Medulla oblongata (tissue), 1 donor: ENCODE measurements around the gene SLC9A4.

Experiments
- DNase-seq: peaks from one replicate; pipeline ENCODE4 v3.0.0-alpha.2; 2015; ENCODE audit errors: extremely low spot score

The SLC9A4 gene

GRCh38 chr2:102451968-102452367, 21.1 kb upstream of the SLC9A4 start:
- DNase-seq, result no peak

- DNase-seq, result no peak
Measured at GRCh38 chr2:102453501-102453900, 19.5 kb upstream of the SLC9A4 start.

- DNase-seq, result no peak
Measured at GRCh38 chr2:102455061-102455670, 17.9 kb upstream of the SLC9A4 start.

DNA sequence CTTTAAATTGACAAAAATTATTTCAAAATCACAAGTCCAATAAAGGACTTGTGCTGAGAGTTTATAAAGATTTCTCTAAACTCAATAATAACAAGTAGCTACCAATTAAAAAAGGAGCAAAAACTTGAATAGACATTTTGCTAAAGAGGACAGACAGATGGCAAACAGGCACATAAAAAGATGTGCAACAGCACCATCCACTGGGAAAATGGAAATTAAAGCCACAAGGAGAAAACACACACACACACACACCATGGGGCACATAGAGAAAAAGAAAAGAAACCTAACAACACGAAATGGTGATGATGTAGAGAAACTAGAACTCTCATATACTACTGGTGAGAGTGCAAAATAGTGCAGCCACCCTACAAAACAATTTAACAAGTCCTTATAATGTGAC, 12.6 kb upstream of the SLC9A4 start:
- DNase-seq, result no peak

GRCh38 chr2:102461188-102461587, 11.8 kb upstream of the SLC9A4 start:
- DNase-seq, result no peak

DNA sequence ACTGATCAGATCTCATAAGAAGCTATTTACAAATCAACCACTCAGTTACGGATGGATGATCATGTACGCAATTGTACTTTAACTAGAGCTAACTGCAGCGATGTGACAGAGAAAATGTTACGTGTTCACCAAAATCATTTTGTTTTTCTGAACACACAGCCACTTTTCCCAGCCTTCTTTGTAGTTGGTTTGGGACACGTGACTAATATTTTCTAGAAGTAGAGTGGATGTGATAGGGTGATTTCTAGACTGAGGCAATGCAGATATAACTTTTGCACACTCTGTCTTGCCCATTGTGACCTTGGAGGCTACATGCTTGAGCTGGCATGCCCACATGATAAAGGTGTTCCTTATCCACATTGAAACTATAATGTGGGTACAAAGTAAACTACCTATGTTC, 9.9 kb upstream of the SLC9A4 start:
- no peak for DNase-seq

DNA sequence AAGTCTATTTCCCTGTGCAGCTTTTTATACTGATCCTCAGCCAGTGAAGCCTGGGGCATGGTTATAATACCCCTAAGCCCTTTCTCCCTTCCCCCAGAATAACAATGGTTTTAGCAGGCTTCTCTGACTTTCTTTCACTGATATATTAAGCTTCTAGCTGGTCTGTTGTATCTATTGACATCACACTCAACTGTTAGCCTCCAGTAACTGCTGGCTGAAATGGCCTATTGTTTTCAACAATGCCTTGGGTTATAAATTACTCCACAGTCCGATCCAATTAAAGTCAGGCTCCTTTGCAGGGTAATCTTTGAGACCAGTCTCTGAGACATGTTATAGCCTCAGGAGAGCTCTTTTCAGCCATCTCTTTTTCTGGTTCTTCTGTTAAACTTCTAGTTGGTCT, 2.9 kb upstream of the SLC9A4 start:
- no peak for DNase-seq

DNA sequence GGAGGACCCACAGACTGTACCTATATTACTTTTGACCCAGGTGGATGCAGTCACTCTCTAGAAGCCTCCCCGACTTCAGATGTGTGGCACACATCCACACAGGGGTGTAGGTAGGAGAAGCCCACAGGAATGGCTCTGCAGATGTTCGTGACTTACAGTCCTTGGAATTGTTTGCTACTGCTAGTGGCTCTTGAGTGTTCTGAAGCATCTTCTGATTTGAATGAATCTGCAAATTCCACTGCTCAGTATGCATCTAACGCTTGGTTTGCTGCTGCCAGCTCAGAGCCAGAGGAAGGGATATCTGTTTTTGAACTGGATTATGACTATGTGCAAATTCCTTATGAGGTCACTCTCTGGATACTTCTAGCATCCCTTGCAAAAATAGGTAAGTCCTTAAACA, 605 bp downstream of the SLC9A4 start:
- no peak for DNase-seq

- DNase-seq, result no peak
Measured at GRCh38 chr2:102474785-102475184, 1.8 kb downstream of the SLC9A4 start.

- DNase-seq, result no peak
Measured at GRCh38 chr2:102478686-102479470, 5.9 kb downstream of the SLC9A4 start.

- DNase-seq, result no peak
Measured at GRCh38 chr2:102480285-102481195, 7.5 kb downstream of the SLC9A4 start.

GRCh38 chr2:102481931-102482330, 8.9 kb downstream of the SLC9A4 start:
- DNase-seq, result no peak

- no peak for DNase-seq
Measured at GRCh38 chr2:102483086-102483485, 10.1 kb downstream of the SLC9A4 start.

GRCh38 chr2:102484310-102485061, 11.5 kb downstream of the SLC9A4 start:
- DNase-seq, result no peak

DNA sequence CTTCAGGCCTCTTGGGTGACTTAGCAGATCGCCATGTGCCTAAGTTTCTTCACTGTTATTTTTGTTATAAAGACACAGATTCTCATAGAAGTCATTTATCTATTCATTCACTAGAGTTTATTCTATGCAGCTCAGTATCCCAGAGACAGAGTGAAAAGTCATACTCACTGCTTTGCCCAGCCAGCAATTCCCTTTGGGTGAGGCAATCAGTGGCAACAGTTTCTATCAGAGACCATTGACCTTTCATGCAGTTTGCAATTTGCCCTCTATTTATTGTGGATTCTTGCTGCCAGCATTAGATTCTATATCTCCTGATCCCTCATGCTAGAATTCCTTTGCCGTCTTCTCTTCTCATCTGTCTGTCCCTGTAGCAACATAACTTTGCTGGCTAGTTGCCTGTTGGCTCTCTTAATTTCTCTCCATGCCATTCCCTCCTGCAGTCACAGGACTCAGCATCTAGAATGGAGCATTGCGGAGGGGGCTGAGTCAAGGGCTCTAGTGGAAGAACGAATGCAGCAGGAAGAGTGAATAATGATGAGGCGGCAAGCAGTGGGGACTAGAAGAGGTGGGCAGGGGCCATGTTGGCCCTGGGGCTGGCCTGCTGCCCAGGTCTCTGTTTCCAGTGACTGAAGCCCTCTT, 12.2 kb downstream of the SLC9A4 start:
- DNase-seq, result no peak

- no peak for DNase-seq
Measured at GRCh38 chr2:102486941-102487702, 14.1 kb downstream of the SLC9A4 start.

- DNase-seq, result no peak
Measured at GRCh38 chr2:102487761-102488462, 14.9 kb downstream of the SLC9A4 start.

GRCh38 chr2:102489646-102490045, 16.6 kb downstream of the SLC9A4 start:
- DNase-seq, result no peak

DNA sequence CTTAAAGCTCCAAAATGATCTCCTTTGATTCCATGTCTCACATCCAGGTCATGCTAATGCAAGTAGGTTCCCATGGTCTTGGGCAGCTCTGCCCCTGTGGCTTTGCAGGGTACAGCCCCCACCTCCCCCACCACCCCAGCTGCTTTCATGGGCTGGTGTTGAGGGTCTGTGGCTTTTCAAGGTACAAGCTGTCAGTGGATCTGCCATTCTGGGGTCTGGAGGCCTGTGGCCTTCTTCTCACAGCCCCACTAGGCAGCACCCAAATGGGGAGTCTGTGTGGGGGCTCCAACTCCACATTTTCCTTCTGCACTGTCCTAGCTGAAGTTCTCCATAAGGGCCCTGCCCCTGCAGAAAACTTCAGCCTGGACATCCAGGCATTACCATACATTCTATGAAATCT, 19.0 kb downstream of the SLC9A4 start:
- DNase-seq, result no peak

DNA sequence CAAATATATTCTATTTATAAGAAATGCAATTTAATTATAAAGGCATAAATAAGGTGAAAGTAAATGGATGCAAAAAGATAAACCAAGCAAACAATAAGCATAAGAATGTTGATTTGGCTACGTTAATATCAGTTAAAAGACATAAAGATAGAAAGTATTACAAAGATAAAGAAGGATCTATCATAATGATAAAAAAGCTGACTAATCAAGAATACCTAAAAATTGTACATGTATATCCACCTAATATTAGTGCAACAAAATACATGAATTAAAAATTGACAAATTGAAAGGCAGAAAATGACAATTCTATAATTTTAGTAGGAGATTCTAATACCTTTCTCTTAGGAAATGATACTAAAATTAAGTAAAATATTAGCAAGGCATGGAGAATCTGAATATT, 21.5 kb downstream of the SLC9A4 start:
- DNase-seq, result no peak
